Astrocyte (in vitro differentiated cells and primary cell): ENCODE measurements around the gene TRIM59. TPM values are rescaled to one million over a fixed set of nuclear protein-coding genes. Genes with fewer than 3 reads are reported as not detected.

Experiments used
- DNase-seq: peaks from one replicate; pipeline ENCODE4 v3.0.0-alpha.2; 2010; ENCODE audit warnings: low read depth
- FAIRE-seq: peaks from 2 replicates; lab custom pipeline; 2011; peaks lifted over from hg19 to GRCh38; lab: Jason Lieb, UNC
- H2AFZ ChIP-seq: 2 replicates; pipeline ENCODE4 v1.6.0; 2012; ENCODE audit warnings: low read depth, low read length, inconsistent platforms
- H3K27ac ChIP-seq: 2 replicates; pipeline ENCODE4 v1.5.1; 2011; ENCODE audit warnings: low read depth, low read length, inconsistent platforms
- H3K27me3 ChIP-seq: 2 replicates; pipeline ENCODE4 v1.6.0; 2011; ENCODE audit warnings: low read length, inconsistent platforms; ENCODE audit not compliant: insufficient read depth
- H3K36me3 ChIP-seq: 2 replicates; pipeline ENCODE4 v1.5.1; 2011; ENCODE audit warnings: low read length, inconsistent platforms; ENCODE audit not compliant: insufficient read depth
- H3K4me1 ChIP-seq: 2 replicates; pipeline ENCODE4 v1.5.1; 2011; ENCODE audit warnings: low read length, inconsistent platforms; ENCODE audit not compliant: insufficient read depth
- H3K4me2 ChIP-seq: 2 replicates; pipeline ENCODE4 v1.6.0; 2012; ENCODE audit warnings: low read length, inconsistent platforms
- H3K4me3 ChIP-seq: 2 replicates; pipeline ENCODE4 v1.5.1; 2011; ENCODE audit warnings: low read depth, mild to moderate bottlenecking, low read length, inconsistent platforms; ENCODE audit not compliant: insufficient read depth
- H3K79me2 ChIP-seq: 2 replicates; pipeline ENCODE4 v1.6.0; 2012; ENCODE audit warnings: mild to moderate bottlenecking, low read length, inconsistent platforms; ENCODE audit not compliant: insufficient read depth
- H3K9ac ChIP-seq: 2 replicates; pipeline ENCODE4 v1.6.0; 2012; ENCODE audit warnings: mild to moderate bottlenecking, low read length, inconsistent platforms
- H3K9me3 ChIP-seq: 2 replicates; pipeline ENCODE4 v1.5.1; 2012; ENCODE audit warnings: low read depth, mild to moderate bottlenecking, low read length, inconsistent platforms; ENCODE audit not compliant: insufficient read depth
- H4K20me1 ChIP-seq: 2 replicates; pipeline ENCODE4 v1.6.0; 2012; ENCODE audit warnings: low read length, inconsistent platforms; ENCODE audit not compliant: insufficient read depth
- H3K27ac Mint-ChIP-seq: one replicate; pipeline ENCODE4 v1.8.0; 2021; ENCODE audit warnings: mild to moderate bottlenecking, mixed read lengths; ENCODE audit not compliant: unreplicated experiment
- H3K27me3 Mint-ChIP-seq: one replicate; pipeline ENCODE4 v1.8.0; 2021; ENCODE audit warnings: low read depth, mixed read lengths; ENCODE audit not compliant: unreplicated experiment
- H3K36me3 Mint-ChIP-seq: one replicate; pipeline ENCODE4 v1.8.0; 2021; ENCODE audit warnings: low read depth, mixed read lengths; ENCODE audit not compliant: unreplicated experiment
- H3K4me1 Mint-ChIP-seq: one replicate; pipeline ENCODE4 v1.8.0; 2021; ENCODE audit warnings: low read depth, mixed read lengths; ENCODE audit not compliant: unreplicated experiment
- H3K4me3 Mint-ChIP-seq: one replicate; pipeline ENCODE4 v1.8.0; 2021; ENCODE audit warnings: mild to moderate bottlenecking, moderate library complexity, mixed read lengths; ENCODE audit not compliant: unreplicated experiment
- H3K9me3 Mint-ChIP-seq: one replicate; pipeline ENCODE4 v1.8.0; 2021; ENCODE audit warnings: mild to moderate bottlenecking, mixed read lengths; ENCODE audit not compliant: unreplicated experiment
- EZH2 ChIP-seq: IDR thresholded peaks from 2 replicates; pipeline ENCODE4 v1.6.1; 2012; ENCODE audit warnings: mild to moderate bottlenecking, low read length, inconsistent platforms; ENCODE audit not compliant: insufficient read depth
- total RNA-seq: library from RNA; stranded (reverse); gene quantifications from 2 replicates; pipeline ENCODE4 v1.2.1, GENCODE V29; 2021
- TF ChIP-seq, protein P1 (sequence below): IDR thresholded peaks from 2 replicates; pipeline ENCODE4 v1.5.1; 2011; ENCODE audit warnings: low read depth, mild to moderate bottlenecking, inconsistent platforms, low read length, moderate library complexity; ENCODE audit not compliant: insufficient read depth

Gene TRIM59
- total RNA-seq, 1 donor from 2014 or later = 20.6 TPM

DNA sequence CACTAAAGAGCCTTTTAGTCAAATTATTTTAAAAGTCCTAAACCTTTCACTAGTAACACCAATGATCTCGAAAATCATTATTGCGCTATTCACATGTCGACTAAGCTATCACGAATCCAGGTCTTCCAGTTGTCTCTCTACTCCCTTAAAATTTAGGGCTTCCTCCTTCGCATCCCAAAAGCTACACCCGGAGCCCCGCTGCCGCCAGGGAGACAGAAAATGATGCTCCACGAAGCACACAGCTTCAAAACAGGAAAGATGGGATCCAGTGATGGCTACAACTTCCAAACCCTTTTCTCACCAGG, 50.8 kb downstream of the TRIM59 start:
- peaks cover 80% of the 10 kb centered on the region for H3K79me2 ChIP-seq
- H3K9ac ChIP-seq = peak overlapping the region; percentile 96
- no peaks in the 10 kb centered on the region for H3K36me3 ChIP-seq
- no peak for DNase-seq
- H3K9me3 ChIP-seq = no peaks in the 10 kb centered on the region
- Mint-ChIP-seq H3K9me3 (no peaks in the 10 kb centered on the region), H3K4me3 (peak overlapping the region; percentile 97), H3K27ac (peak overlapping the region; percentile 98), H3K36me3 (peaks cover 1% of the 10 kb centered on the region), H3K4me1 (peaks cover 10% of the 10 kb centered on the region), H3K27me3 (no peaks in the 10 kb centered on the region)
- H3K4me1 ChIP-seq = peaks cover 16% of the 10 kb centered on the region
- peak overlapping the region; percentile 97 for H3K4me3 ChIP-seq
- peaks cover 14% of the 10 kb centered on the region for H4K20me1 ChIP-seq
- FAIRE-seq = no peak
- peak overlapping the region; percentile 94 for H3K4me2 ChIP-seq
- TF ChIP-seq, protein P1, sequence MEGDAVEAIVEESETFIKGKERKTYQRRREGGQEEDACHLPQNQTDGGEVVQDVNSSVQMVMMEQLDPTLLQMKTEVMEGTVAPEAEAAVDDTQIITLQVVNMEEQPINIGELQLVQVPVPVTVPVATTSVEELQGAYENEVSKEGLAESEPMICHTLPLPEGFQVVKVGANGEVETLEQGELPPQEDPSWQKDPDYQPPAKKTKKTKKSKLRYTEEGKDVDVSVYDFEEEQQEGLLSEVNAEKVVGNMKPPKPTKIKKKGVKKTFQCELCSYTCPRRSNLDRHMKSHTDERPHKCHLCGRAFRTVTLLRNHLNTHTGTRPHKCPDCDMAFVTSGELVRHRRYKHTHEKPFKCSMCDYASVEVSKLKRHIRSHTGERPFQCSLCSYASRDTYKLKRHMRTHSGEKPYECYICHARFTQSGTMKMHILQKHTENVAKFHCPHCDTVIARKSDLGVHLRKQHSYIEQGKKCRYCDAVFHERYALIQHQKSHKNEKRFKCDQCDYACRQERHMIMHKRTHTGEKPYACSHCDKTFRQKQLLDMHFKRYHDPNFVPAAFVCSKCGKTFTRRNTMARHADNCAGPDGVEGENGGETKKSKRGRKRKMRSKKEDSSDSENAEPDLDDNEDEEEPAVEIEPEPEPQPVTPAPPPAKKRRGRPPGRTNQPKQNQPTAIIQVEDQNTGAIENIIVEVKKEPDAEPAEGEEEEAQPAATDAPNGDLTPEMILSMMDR = no peak
- TF ChIP-seq EZH2 = no peak
- H2AFZ ChIP-seq = peak overlapping the region; percentile 93
- no peaks in the 10 kb centered on the region for H3K27me3 ChIP-seq
- H3K27ac ChIP-seq = peak overlapping the region; percentile 92

DNA sequence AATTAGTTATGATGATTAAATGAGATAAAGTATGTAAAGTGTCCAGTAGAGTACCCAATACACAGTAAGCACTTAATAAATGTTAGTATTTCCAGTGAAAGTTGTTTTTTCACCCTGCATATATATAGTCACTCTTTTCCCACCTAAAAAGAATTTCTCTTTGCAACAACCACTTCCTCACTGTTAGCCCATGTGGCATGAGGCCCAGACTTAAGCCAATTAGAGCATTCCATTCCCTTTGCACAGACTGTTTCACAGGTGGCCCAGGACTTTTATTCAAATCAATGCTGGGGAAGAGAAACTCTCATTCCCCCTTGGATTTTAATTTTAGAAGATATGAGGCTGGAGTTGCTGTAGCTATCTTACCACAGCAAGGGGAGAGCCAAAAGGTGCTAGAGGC, 54.3 kb downstream of the TRIM59 start:
- H3K36me3 ChIP-seq = no peaks in the 10 kb centered on the region
- FAIRE-seq (no peak), DNase-seq (peak; percentile 87)
- H3K9me3 ChIP-seq = no peaks in the 10 kb centered on the region
- Mint-ChIP-seq H3K4me1 (peaks cover 5% of the 10 kb centered on the region), H3K36me3 (peaks cover 1% of the 10 kb centered on the region), H3K9me3 (no peaks in the 10 kb centered on the region), H3K27me3 (no peaks in the 10 kb centered on the region), H3K4me3 (peak overlapping the region; percentile 55), H3K27ac (peak overlapping the region; percentile 64)
- H3K79me2 ChIP-seq = peaks cover 72% of the 10 kb centered on the region
- TF ChIP-seq, protein P1 = no peak
- TF ChIP-seq EZH2 = no peak
- peak overlapping the region; percentile 40 for H3K27ac ChIP-seq
- H4K20me1 ChIP-seq = no peaks in the 10 kb centered on the region
- H3K4me1 ChIP-seq = peaks cover 13% of the 10 kb centered on the region
- peak overlapping the region; percentile 55 for H3K4me2 ChIP-seq
- no peak overlapping the region for H3K4me3 ChIP-seq
- peak overlapping the region; percentile 31 for H3K9ac ChIP-seq
- H3K27me3 ChIP-seq = no peaks in the 10 kb centered on the region
- no peak overlapping the region for H2AFZ ChIP-seq

DNA sequence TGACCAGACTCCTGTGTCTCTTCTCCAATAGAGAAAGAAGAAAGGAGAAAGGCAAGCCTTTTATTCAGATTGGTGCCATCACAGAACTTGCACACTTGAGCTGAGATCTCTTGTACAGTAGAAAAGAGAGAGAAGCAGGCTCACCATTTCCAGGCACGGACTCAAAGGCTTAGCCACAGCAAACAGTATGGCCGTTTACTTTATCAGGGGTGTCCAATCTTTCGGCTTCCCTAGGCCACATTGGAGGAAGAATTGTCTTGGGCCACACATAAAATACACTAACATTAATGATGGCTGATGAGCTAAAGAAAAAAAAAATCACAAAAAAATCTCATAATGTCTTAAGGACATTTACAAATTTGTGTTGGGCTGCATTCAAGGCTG, 55.6 kb downstream of the TRIM59 start:
- Mint-ChIP-seq H3K27me3 (no peaks in the 10 kb centered on the region), H3K27ac (no peak overlapping the region), H3K4me3 (no peak overlapping the region), H3K9me3 (no peaks in the 10 kb centered on the region), H3K36me3 (peaks cover 3% of the 10 kb centered on the region), H3K4me1 (peaks cover 5% of the 10 kb centered on the region)
- Histone ChIP-seq H3K27me3 (no peaks in the 10 kb centered on the region), H3K4me3 (no peak overlapping the region), H3K9ac (no peak overlapping the region), H3K9me3 (no peaks in the 10 kb centered on the region), H3K4me2 (no peak overlapping the region), H3K27ac (no peak overlapping the region), H3K4me1 (peaks cover 13% of the 10 kb centered on the region), H3K36me3 (no peaks in the 10 kb centered on the region), H3K79me2 (peaks cover 63% of the 10 kb centered on the region), H4K20me1 (no peaks in the 10 kb centered on the region), H2AFZ (no peak overlapping the region)
- FAIRE-seq (no peak), DNase-seq (no peak)
- no peak for TF ChIP-seq EZH2
- TF ChIP-seq, protein P1 = no peak
